K562 (cell line): ENCODE measurements around the gene NACC1. TPM values are rescaled to one million over a fixed set of nuclear protein-coding genes. Genes with fewer than 3 reads are reported as not detected.

ENCODE experiments used
- ASH1L ChIP-seq: fragments of 450-650 bp; IDR thresholded peaks from 2 replicates; pipeline ENCODE4 v1.6.1; 2018; ENCODE audit warnings: borderline replicate concordance, mild to moderate bottlenecking, low read depth; ENCODE audit not compliant: partially characterized antibody
- CREM ChIP-seq: IDR thresholded peaks from 2 replicates; pipeline ENCODE4 v1.6.1; 2014; ENCODE audit warnings: antibody characterized with exemption, low read depth
- CXXC5 ChIP-seq: fragments of 250-450 bp; sonication (Bioruptor Pico); IDR thresholded peaks from 2 replicates; pipeline ENCODE4 v1.8.0; 2022; ENCODE audit warnings: inconsistent platforms, mild to moderate bottlenecking, moderate library complexity
- FOS ChIP-seq: IDR thresholded peaks from 3 replicates; pipeline ENCODE4 v1.6.1; 2011; ENCODE audit not compliant: insufficient read length; ENCODE audit errors: extremely low read depth
- FOXJ2 ChIP-seq: fragments of 200-800 bp; sonication (Bioruptor generic); IDR thresholded peaks from 2 replicates; pipeline ENCODE4 v1.6.1; 2016; ENCODE audit warnings: missing genetic modification characterization, missing compliant biosample characterization
- FOXP1 ChIP-seq: sonication (generic); formaldehyde crosslinking; IDR thresholded peaks from 2 replicates; pipeline ENCODE4 v1.8.0; 2022; ENCODE audit warnings: mild to moderate bottlenecking, missing genetic modification reagents
- GABPB2 ChIP-seq: fragments of 250-450 bp; sonication (Bioruptor Pico); conservative IDR thresholded peaks from 2 replicates; pipeline ENCODE4 v1.5.1; 2021; ENCODE audit warnings: mild to moderate bottlenecking
- KAT7 ChIP-seq: sonication (generic); formaldehyde crosslinking; IDR thresholded peaks from 2 replicates; pipeline ENCODE4 v1.8.0; 2022; ENCODE audit warnings: missing genetic modification reagents, mild to moderate bottlenecking, borderline replicate concordance
- MAFF ChIP-seq: IDR thresholded peaks from 2 replicates; pipeline ENCODE4 v1.6.1; 2012; ENCODE audit warnings: low read length, improper control_type of control experiment
- MEIS2 ChIP-seq: fragments of 450-650 bp; IDR thresholded peaks from 2 replicates; pipeline ENCODE4 v1.6.1; 2014; ENCODE audit warnings: mild to moderate bottlenecking; ENCODE audit not compliant: partially characterized antibody
- MTA3 ChIP-seq: fragments of 450-650 bp; formaldehyde crosslinking; IDR thresholded peaks from 2 replicates; pipeline ENCODE4 v1.6.1; 2017; ENCODE audit warnings: mild to moderate bottlenecking, borderline replicate concordance
- NR2C1 ChIP-seq, 2 experiments: fragments of 450-650 bp; IDR thresholded peaks; 2 replicates each; pipeline ENCODE4 v1.6.1; 2017; ENCODE audit warnings: mild to moderate bottlenecking in 2 of 2, antibody characterized with exemption in 1 of 2, inconsistent platforms in 1 of 2, missing compliant biosample characterization in 1 of 2, missing genetic modification characterization in 1 of 2
- TAF9B ChIP-seq: fragments of 450-650 bp; IDR thresholded peaks from 2 replicates; pipeline ENCODE4 v1.6.1; 2018; ENCODE audit warnings: mild to moderate bottlenecking; ENCODE audit not compliant: partially characterized antibody
- ZBTB9 ChIP-seq: fragments of 450-650 bp; formaldehyde crosslinking; IDR thresholded peaks from 2 replicates; pipeline ENCODE4 v1.4.0; 2020; ENCODE audit warnings: mild to moderate bottlenecking, moderate library complexity
- ZNF143 ChIP-seq: sonication (generic); formaldehyde crosslinking; IDR thresholded peaks from 2 replicates; pipeline ENCODE4 v1.9.0; 2022; ENCODE audit warnings: mild to moderate bottlenecking, missing genetic modification reagents
- ZNF197 ChIP-seq: fragments of 200-800 bp; sonication (Bioruptor generic); IDR thresholded peaks from 2 replicates; pipeline ENCODE4 v1.6.1; 2016; ENCODE audit warnings: low read depth, missing genetic modification characterization, missing compliant biosample characterization
- ZNF445 ChIP-seq: fragments of 250-450 bp; sonication (Bioruptor Pico); IDR thresholded peaks from 2 replicates; pipeline ENCODE4 v1.4.0; 2020; ENCODE audit warnings: low read depth, mild to moderate bottlenecking, moderate library complexity
- polyA plus RNA-seq, 8 experiments: library from polyadenylated mRNA; depleted of rRNA in 4 of 8; stranded (reverse) in 5 of 8; unstranded in 3 of 8; fragments of >200 nt; fragmentation: Nextera tagmentation in 2 of 8; fragmentation: Illumina TruSeq in 1 of 8; extraction: Ambion mirVana in 2 of 8; extraction: Trizol in 1 of 8; gene quantifications; 2 replicates each; pipeline versions ENCODE4 v1.2.1 to v1.2.3, GENCODE V29; 2011 to 2014; ENCODE audit warnings: inconsistent platforms in 1 of 8, missing spikeins in 1 of 8
- total RNA-seq, 7 experiments: library from RNA; depleted of rRNA in 6 of 7; stranded (reverse); fragments of >200 nt in 6 of 7; fragmentation: Illumina TruSeq in 2 of 7; extraction: Trizol in 2 of 7; gene quantifications; 2 replicates each; pipeline versions ENCODE4 v1.2.1 to v1.2.3, GENCODE V29; 2011 to 2021; ENCODE audit warnings: low replicate concordance in 1 of 7
- TF ChIP-seq, protein P1 (sequence below): fragments of 450-650 bp; IDR thresholded peaks from 2 replicates; pipeline ENCODE4 v1.6.1; 2016; ENCODE audit warnings: borderline replicate concordance
- TF ChIP-seq, protein P2 (sequence below): IDR thresholded peaks from 3 replicates; pipeline ENCODE4 v1.6.1; 2011; ENCODE audit warnings: borderline replicate concordance, mild to moderate bottlenecking; ENCODE audit not compliant: insufficient read length, insufficient read depth
- TF ChIP-seq, protein P3 (sequence below): sonication (generic); formaldehyde crosslinking; IDR thresholded peaks from 2 replicates; pipeline ENCODE4 v1.8.0; 2022; ENCODE audit warnings: mild to moderate bottlenecking, missing genetic modification reagents, borderline replicate concordance

The NACC1 gene
- total and polyA plus RNA-seq, 9 of the 15 experiments (the other 6 are each of a cell fraction or from before 2014, with no cell fraction given) = 0.04 to 96.6 (median 25.8) TPM

GRCh38 chr19:13116282-13117175, 1.5 kb upstream of the NACC1 start, which contains the start of gene TRMT1 (continued):
- TF ChIP-seq ZNF197 (no peak), CREM (peak; percentile 77; the same call in 1 of the 2 replicates), ZNF143 (peak; percentile 44; the same call in 1 of the 2 replicates), FOXJ2 (tag) (no peak), ZBTB9 (CRISPR knock-in tag) (no peak), FOS (peak; percentile 3), KAT7 (CRISPR knock-in tag) (peak; percentile 27; the same call in 1 of the 2 replicates), TAF9B (peak; percentile 64), GABPB2 (CRISPR knock-in tag) (no peak), MEIS2 (peak; percentile 82), CXXC5 (CRISPR knock-in tag) (peak; percentile 69), MAFF (peak; percentile 64), NR2C1 (IDR thresholded peaks at IDR 0.05) (0 out of 2 replicates have a peak, but pooled peaks have one; percentile 34), NR2C1 (tag; IDR thresholded peaks at IDR 0.05) (no peak), ZNF445 (CRISPR knock-in tag) (no peak), MTA3 (peak; percentile 99), ASH1L (peak; percentile 71), FOXP1 (CRISPR knock-in tag) (peak; percentile 66; the same call in 1 of the 2 replicates)
- TF ChIP-seq, protein P1, sequence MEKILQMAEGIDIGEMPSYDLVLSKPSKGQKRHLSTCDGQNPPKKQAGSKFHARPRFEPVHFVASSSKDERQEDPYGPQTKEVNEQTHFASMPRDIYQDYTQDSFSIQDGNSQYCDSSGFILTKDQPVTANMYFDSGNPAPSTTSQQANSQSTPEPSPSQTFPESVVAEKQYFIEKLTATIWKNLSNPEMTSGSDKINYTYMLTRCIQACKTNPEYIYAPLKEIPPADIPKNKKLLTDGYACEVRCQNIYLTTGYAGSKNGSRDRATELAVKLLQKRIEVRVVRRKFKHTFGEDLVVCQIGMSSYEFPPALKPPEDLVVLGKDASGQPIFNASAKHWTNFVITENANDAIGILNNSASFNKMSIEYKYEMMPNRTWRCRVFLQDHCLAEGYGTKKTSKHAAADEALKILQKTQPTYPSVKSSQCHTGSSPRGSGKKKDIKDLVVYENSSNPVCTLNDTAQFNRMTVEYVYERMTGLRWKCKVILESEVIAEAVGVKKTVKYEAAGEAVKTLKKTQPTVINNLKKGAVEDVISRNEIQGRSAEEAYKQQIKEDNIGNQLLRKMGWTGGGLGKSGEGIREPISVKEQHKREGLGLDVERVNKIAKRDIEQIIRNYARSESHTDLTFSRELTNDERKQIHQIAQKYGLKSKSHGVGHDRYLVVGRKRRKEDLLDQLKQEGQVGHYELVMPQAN = peak; percentile 100
- TF ChIP-seq, protein P2, sequence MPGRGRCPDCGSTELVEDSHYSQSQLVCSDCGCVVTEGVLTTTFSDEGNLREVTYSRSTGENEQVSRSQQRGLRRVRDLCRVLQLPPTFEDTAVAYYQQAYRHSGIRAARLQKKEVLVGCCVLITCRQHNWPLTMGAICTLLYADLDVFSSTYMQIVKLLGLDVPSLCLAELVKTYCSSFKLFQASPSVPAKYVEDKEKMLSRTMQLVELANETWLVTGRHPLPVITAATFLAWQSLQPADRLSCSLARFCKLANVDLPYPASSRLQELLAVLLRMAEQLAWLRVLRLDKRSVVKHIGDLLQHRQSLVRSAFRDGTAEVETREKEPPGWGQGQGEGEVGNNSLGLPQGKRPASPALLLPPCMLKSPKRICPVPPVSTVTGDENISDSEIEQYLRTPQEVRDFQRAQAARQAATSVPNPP = no peak
- TF ChIP-seq, protein P3, sequence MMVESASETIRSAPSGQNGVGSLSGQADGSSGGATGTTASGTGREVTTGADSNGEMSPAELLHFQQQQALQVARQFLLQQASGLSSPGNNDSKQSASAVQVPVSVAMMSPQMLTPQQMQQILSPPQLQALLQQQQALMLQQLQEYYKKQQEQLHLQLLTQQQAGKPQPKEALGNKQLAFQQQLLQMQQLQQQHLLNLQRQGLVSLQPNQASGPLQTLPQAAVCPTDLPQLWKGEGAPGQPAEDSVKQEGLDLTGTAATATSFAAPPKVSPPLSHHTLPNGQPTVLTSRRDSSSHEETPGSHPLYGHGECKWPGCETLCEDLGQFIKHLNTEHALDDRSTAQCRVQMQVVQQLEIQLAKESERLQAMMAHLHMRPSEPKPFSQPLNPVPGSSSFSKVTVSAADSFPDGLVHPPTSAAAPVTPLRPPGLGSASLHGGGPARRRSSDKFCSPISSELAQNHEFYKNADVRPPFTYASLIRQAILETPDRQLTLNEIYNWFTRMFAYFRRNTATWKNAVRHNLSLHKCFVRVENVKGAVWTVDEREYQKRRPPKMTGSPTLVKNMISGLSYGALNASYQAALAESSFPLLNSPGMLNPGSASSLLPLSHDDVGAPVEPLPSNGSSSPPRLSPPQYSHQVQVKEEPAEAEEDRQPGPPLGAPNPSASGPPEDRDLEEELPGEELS (CRISPR knock-in tag) = no peak
